Lung (tissue), 12 donors: ENCODE measurements around the gene MICAL2. TPM values are rescaled to one million over a fixed set of nuclear protein-coding genes. Genes with fewer than 3 reads are reported as not detected.

Experiments used
- ATAC-seq: fragments of 200-7000 bp; cut with Tn5 transposase; one replicate; pipeline ENCODE4 v1.9.1; 2020; ENCODE audit warnings: moderate number of reproducible peaks; ENCODE audit not compliant: insufficient read depth, low FRiP score
- DNase-seq, 3 donors: peaks; one replicate each; pipeline ENCODE4 v3.0.0-alpha.2; 2013 to 2017
- H3K27ac ChIP-seq, 2 donors: one replicate each; pipeline ENCODE4 v1.5.1; 2013; ENCODE audit warnings: mild to moderate bottlenecking in 2 of 2, moderate library complexity in 2 of 2, control low read depth in 1 of 2, inconsistent platforms in 1 of 2, low read depth in 1 of 2, low read length in 1 of 2
- H3K27me3 ChIP-seq, 3 donors: one replicate each; pipeline ENCODE4 v1.5.1; 2013; ENCODE audit warnings: low read length in 2 of 3; ENCODE audit not compliant: control insufficient read depth in 3 of 3, insufficient read depth in 3 of 3
- H3K36me3 ChIP-seq, 4 donors: one replicate each; pipeline ENCODE4 v1.5.1; 2013; ENCODE audit warnings: low read length in 4 of 4, mild to moderate bottlenecking in 1 of 4, moderate library complexity in 1 of 4; ENCODE audit not compliant: control insufficient read depth in 4 of 4, insufficient read depth in 4 of 4
- H3K4me1 ChIP-seq, 5 donors: one replicate each; pipeline ENCODE4 v1.5.1; 2013; ENCODE audit warnings: low read length in 5 of 5, mild to moderate bottlenecking in 2 of 5, moderate library complexity in 1 of 5; ENCODE audit not compliant: control insufficient read depth in 5 of 5, insufficient read depth in 5 of 5
- H3K4me3 ChIP-seq: one replicate; pipeline ENCODE4 v1.5.1; 2013; ENCODE audit warnings: mild to moderate bottlenecking, control low read depth, moderate library complexity
- H3K9ac ChIP-seq, 2 donors: one replicate each; pipeline ENCODE4 v1.5.1; 2013; ENCODE audit warnings: low read length in 2 of 2, control low read depth in 1 of 2; ENCODE audit not compliant: insufficient read depth in 1 of 2
- H3K9me3 ChIP-seq, 4 donors: one replicate each; pipeline ENCODE4 v1.5.1; 2013; ENCODE audit warnings: low read length in 3 of 4, mild to moderate bottlenecking in 1 of 4, moderate library complexity in 1 of 4; ENCODE audit not compliant: control insufficient read depth in 4 of 4, insufficient read depth in 3 of 4
- CTCF ChIP-seq: IDR thresholded peaks from 2 replicates; pipeline ENCODE4 v1.5.1; 2012; ENCODE audit warnings: mild to moderate bottlenecking; ENCODE audit errors: control extremely low read depth, extremely low read depth
- WGBS, 2 donors: extraction: QIAGEN DNeasy Blood & Tissue Kit; methylation state at CpG; one replicate each; pipeline ENCODE4 v1.1.7; 2013; 5-methylcytosine and 5-hydroxymethylcytosine counted together
- polyA plus RNA-seq, 2 donors: library from polyadenylated mRNA; stranded (reverse); fragments of 200-250 nt; gene quantifications; one replicate each; pipeline ENCODE4 v1.2.1, GENCODE V29; 2013
- total RNA-seq, 2 donors: library from RNA; depleted of rRNA in 1 of 2; stranded (reverse); fragments of >200 nt in 1 of 2; gene quantifications; one replicate each; pipeline ENCODE4 v1.2.1, GENCODE V29; 2014 to 2021
- donor health status: control.
- donor health status: control.
- donor health status: Bipolar disorder and iron deficiency.
- donor health status: healthy.
- donor health status: DM: yes; HTN: yes; CAD: no.

The MICAL2 gene
- total and polyA plus RNA-seq, 4 donors: 38.2 to 218 (median 99.6) TPM

GRCh38 chr11:12247543-12248254, 137.3 kb downstream of the MICAL2 start:
- H3K4me1 ChIP-seq: peaks cover 9 to 24% (median 15%) of the 10 kb centered on the region in 5 donors
- no peak overlapping the region for H3K4me3 ChIP-seq
- DNase-seq (no peak), ATAC-seq (no peak)
- TF ChIP-seq CTCF: no peak
- whole genome bisulfite sequencing, 2 donors: 59 to 86% methylated on average over 3 of the region's 3 CpGs
- H3K36me3 ChIP-seq: peaks cover 0 to 14% (median 0%) of the 10 kb centered on the region in 4 donors
- H3K27me3 ChIP-seq: no peaks in the 10 kb centered on the region
- H3K9ac ChIP-seq: no peak overlapping the region
- H3K27ac ChIP-seq: peak overlapping the region in 1 of 2 donors; percentile 74
- H3K9me3 ChIP-seq: no peaks in the 10 kb centered on the region

- peak; percentile 68 for ATAC-seq
- H3K27me3 ChIP-seq: no peaks in the 10 kb centered on the region
- no peak for TF ChIP-seq CTCF
- no peak overlapping the region for H3K9ac ChIP-seq
- H3K4me1 ChIP-seq: peaks cover 9 to 24% (median 15%) of the 10 kb centered on the region in 5 donors
- no peak overlapping the region for H3K4me3 ChIP-seq
- H3K27ac ChIP-seq: peak overlapping the region in 1 of 2 donors; percentile 74
- WGBS, 2 donors: 49 to 74% methylated on average over 5 of the region's 5 CpGs
- peak; percentile 89 to 95 (median 92) for DNase-seq
- H3K36me3 ChIP-seq: peaks cover 0 to 16% (median 0%) of the 10 kb centered on the region in 4 donors
- H3K9me3 ChIP-seq: no peaks in the 10 kb centered on the region
Measured at GRCh38 chr11:12248330-12248729, 137.9 kb downstream of the MICAL2 start.

- H3K36me3 ChIP-seq: peaks cover 0 to 17% (median 2%) of the 10 kb centered on the region in 4 donors
- H3K9me3 ChIP-seq: no peaks in the 10 kb centered on the region
- ATAC-seq: no peak
- peaks cover 9 to 24% (median 14%) of the 10 kb centered on the region in 5 donors for H3K4me1 ChIP-seq
- no peaks in the 10 kb centered on the region for H3K27me3 ChIP-seq
- 68 to 78% methylated on average over 20 of the region's 20 CpGs for WGBS, 2 donors
- peak; percentile 42 to 62 (median 55) for DNase-seq
- peak overlapping the region in 1 of 2 donors; percentile 42 for H3K27ac ChIP-seq
- H3K4me3 ChIP-seq: no peak overlapping the region
- no peak overlapping the region for H3K9ac ChIP-seq
- TF ChIP-seq CTCF: no peak
Measured at GRCh38 chr11:12249590-12250260, 139.3 kb downstream of the MICAL2 start.
